ENCODE results near the gene PLB1.

The PLB1 gene

DNA sequence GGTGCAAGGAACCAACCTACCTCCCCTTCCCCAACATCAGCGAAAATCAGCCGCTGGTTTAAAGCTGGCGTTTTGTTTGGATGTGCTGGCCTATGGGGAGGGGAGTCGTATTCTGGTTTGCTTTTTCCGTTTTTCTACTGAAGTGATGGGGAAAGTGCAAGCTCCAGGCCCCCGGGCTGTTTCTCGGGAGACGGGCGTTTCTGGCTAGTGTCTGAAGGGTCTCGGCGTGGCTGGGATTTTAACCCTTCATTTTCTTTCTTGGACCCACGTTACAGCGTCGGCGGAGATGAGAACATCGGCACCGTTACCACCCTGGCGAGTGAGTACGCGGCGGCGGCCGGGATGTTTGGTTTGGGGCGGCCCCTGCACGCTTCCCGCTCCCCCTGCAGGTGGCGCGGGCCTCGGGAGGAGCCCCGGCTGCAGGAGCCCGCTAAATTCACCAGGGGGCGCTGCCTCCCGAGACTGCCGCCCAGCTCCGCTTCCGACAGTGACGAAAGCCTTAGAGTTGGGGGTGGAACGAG lies 70.7 kb downstream of the PLB1 start:
- no peaks in the 10 kb centered on the region for H3K27me3 ChIP-seq
- peak overlapping the region; percentile 70 for H3K4me3 ChIP-seq
- H3K9ac ChIP-seq = peak overlapping the region; percentile 78
- H3K9me3 ChIP-seq = no peaks in the 10 kb centered on the region
- H3K27ac ChIP-seq = peak overlapping the region; percentile 45
- no peaks in the 10 kb centered on the region for H3K36me3 ChIP-seq
- peaks cover 10% of the 10 kb centered on the region for H3K4me1 ChIP-seq
- H4K20me1 ChIP-seq = no peaks in the 10 kb centered on the region
- TF ChIP-seq Cebpa-rat (IDR thresholded peaks at IDR 0.05) = no peak
- H3K4me2 ChIP-seq = peak overlapping the region; percentile 90

DNA sequence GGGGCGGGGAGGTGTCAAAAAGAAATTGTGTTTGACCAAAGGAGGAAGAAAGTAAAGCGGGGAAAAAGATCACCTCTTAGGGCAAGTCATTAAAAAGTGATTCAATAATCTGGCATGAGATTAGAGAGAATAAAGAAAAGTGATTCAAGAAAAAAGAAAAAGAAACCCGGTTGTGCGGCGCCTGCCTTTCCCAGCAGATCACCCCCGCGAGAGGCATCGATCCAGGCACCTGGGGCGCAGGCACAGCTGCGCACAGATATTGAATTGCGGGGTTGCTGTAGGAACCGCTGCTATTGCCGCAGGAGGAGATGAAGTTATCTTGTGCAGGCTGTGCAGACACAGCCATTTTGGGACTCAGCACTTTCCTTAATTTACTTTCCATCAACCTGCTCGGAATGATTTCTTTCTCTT lies 71.2 kb downstream of the PLB1 start:
- H3K4me1 ChIP-seq = peaks cover 10% of the 10 kb centered on the region
- H3K4me2 ChIP-seq = peak overlapping the region; percentile 90
- H4K20me1 ChIP-seq = no peaks in the 10 kb centered on the region
- H3K27me3 ChIP-seq = no peaks in the 10 kb centered on the region
- H3K27ac ChIP-seq = 0 out of 2 replicates have a peak overlapping the region, but pooled peaks have one; percentile 46
- peak overlapping the region; percentile 70 for H3K4me3 ChIP-seq
- no peak for TF ChIP-seq Cebpa-rat (IDR thresholded peaks at IDR 0.05)
- no peaks in the 10 kb centered on the region for H3K36me3 ChIP-seq
- peak overlapping the region; percentile 78 for H3K9ac ChIP-seq
- no peaks in the 10 kb centered on the region for H3K9me3 ChIP-seq

DNA sequence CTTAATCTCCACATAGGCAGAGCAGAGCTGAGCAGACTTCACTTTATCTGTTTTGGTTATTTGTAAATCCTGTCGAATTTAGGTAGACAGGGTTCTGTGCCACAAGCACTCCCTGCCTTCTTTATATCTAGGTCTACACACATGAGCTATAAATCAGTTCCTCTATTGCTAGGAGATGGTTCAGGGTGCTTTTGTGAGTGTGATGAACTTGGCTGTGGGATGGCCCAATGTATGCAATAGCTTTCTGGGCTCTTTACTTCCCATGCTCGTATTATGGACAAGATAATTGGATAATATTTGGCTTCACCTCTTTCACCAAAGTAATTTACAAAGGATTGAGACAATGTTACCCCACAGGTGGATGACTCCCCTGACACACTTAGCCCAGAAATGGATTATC lies 72.2 kb downstream of the PLB1 start:
- H3K4me2 ChIP-seq = no peak overlapping the region

GRCh38 chr2:28568533-28568932 lies 72.7 kb downstream of the PLB1 start:
- H3K9me3 ChIP-seq = no peaks in the 10 kb centered on the region
- H3K4me3 ChIP-seq = no peak overlapping the region
- no peaks in the 10 kb centered on the region for H3K27me3 ChIP-seq
- H3K36me3 ChIP-seq = no peaks in the 10 kb centered on the region
- H3K4me2 ChIP-seq = no peak overlapping the region
- no peak overlapping the region for H3K9ac ChIP-seq
- H3K4me1 ChIP-seq = peaks cover 10% of the 10 kb centered on the region
- no peak for TF ChIP-seq Cebpa-rat (IDR thresholded peaks at IDR 0.05)
- no peaks in the 10 kb centered on the region for H4K20me1 ChIP-seq
- no peak overlapping the region for H3K27ac ChIP-seq

More for the DNA sequence above, 72.2 kb downstream of the PLB1 start:
- H4K20me1 ChIP-seq = no peaks in the 10 kb centered on the region
- no peak overlapping the region for H3K9ac ChIP-seq
- no peaks in the 10 kb centered on the region for H3K27me3 ChIP-seq
- no peak overlapping the region for H3K27ac ChIP-seq
- H3K9me3 ChIP-seq = no peaks in the 10 kb centered on the region
- H3K4me3 ChIP-seq = no peak overlapping the region
- no peak for TF ChIP-seq Cebpa-rat (IDR thresholded peaks at IDR 0.05)
- H3K36me3 ChIP-seq = no peaks in the 10 kb centered on the region
- H3K4me1 ChIP-seq = peaks cover 10% of the 10 kb centered on the region

GRCh38 chr2:28570431-28570830 lies 74.6 kb downstream of the PLB1 start:
- TF ChIP-seq Cebpa-rat (IDR thresholded peaks at IDR 0.05) = no peak
- Histone ChIP-seq H3K4me3 (no peak overlapping the region), H3K4me2 (no peak overlapping the region), H3K9me3 (no peaks in the 10 kb centered on the region), H3K27me3 (no peaks in the 10 kb centered on the region), H3K9ac (no peak overlapping the region), H3K36me3 (no peaks in the 10 kb centered on the region), H3K4me1 (peaks cover 10% of the 10 kb centered on the region), H3K27ac (no peak overlapping the region), H4K20me1 (no peaks in the 10 kb centered on the region)

DNA sequence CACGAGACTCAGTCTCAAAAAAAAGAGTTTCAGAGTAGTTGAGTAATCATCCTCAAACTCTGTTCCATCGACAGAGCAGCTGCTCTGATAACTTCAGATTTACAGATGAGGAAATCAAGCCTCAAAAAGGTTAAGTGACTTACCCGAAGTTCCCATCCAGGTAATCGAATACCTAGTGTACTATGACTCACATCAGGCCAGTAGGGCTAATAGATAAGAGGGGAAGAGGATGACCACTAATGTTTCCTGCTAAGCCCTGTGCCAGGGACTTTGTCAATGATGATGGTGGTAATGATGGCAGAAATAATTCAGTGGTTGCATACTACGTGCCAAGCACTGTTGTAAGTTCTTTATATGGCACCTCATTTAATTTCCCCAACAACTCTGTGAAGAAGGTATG lies 80.9 kb downstream of the PLB1 start:
- H3K27me3 ChIP-seq = no peaks in the 10 kb centered on the region
- no peak overlapping the region for H3K4me3 ChIP-seq
- H3K36me3 ChIP-seq = no peaks in the 10 kb centered on the region
- no peak overlapping the region for H3K9ac ChIP-seq
- H3K4me2 ChIP-seq = no peak overlapping the region
- H3K27ac ChIP-seq = no peak overlapping the region
- no peaks in the 10 kb centered on the region for H4K20me1 ChIP-seq
- H3K4me1 ChIP-seq = no peaks in the 10 kb centered on the region
- no peaks in the 10 kb centered on the region for H3K9me3 ChIP-seq
- TF ChIP-seq Cebpa-rat (IDR thresholded peaks at IDR 0.05) = no peak

- H3K4me2 ChIP-seq = no peak overlapping the region
- no peak overlapping the region for H3K27ac ChIP-seq
- no peaks in the 10 kb centered on the region for H3K27me3 ChIP-seq
- TF ChIP-seq Cebpa-rat (IDR thresholded peaks at IDR 0.05) = no peak
- H3K4me1 ChIP-seq = no peaks in the 10 kb centered on the region
- H3K36me3 ChIP-seq = no peaks in the 10 kb centered on the region
- H4K20me1 ChIP-seq = no peaks in the 10 kb centered on the region
- H3K4me3 ChIP-seq = no peak overlapping the region
- no peaks in the 10 kb centered on the region for H3K9me3 ChIP-seq
- H3K9ac ChIP-seq = no peak overlapping the region
Measured at GRCh38 chr2:28577791-28578680, 82.2 kb downstream of the PLB1 start.

DNA sequence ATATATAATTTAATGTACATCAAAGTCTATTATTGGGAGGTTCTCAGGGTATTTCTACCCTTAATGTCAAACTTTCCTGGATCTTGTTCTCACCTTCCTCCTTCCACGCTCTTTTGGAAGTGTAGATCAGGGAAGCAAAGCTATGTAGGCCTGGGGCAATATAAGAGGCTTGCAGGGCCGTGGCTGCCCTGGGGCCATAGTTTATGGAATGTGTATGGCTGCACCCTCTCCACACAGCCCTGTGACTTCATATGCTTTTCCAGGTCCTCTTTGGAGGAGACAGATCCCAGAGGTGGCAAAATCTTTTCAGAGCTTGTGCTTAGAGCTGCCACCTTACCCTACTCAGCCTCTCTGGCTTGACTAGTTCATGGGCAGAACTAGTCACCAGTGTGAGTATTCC lies 82.9 kb downstream of the PLB1 start:
- H3K9ac ChIP-seq = no peak overlapping the region
- H3K4me1 ChIP-seq = no peaks in the 10 kb centered on the region
- no peaks in the 10 kb centered on the region for H3K27me3 ChIP-seq
- H3K36me3 ChIP-seq = no peaks in the 10 kb centered on the region
- TF ChIP-seq Cebpa-rat (IDR thresholded peaks at IDR 0.05) = no peak
- H3K4me3 ChIP-seq = no peak overlapping the region
- H3K4me2 ChIP-seq = no peak overlapping the region
- H3K9me3 ChIP-seq = no peaks in the 10 kb centered on the region
- no peaks in the 10 kb centered on the region for H4K20me1 ChIP-seq
- no peak overlapping the region for H3K27ac ChIP-seq

DNA sequence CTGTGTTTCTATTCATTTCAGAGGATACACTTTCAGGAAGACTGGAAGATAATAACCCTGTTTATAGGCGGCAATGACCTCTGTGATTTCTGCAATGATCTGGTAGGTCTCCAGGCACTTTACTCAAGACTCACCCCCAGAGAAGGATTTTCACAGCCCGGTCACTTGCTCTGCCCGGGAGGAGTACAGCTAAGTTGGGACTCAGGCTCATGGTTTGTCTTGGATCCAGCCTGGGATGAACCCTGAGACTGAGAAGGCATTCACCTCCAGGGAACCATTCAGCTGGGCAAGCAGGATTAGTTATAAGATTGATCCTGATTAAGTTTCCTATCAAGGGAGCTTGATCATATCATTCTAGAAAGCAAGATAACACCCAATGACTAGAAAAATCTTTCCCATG lies 83.7 kb downstream of the PLB1 start:
- Histone ChIP-seq H3K4me1 (peaks cover 7% of the 10 kb centered on the region; the same call in 1 of the 2 replicates), H3K4me2 (no peak overlapping the region), H3K9ac (no peak overlapping the region), H3K36me3 (no peaks in the 10 kb centered on the region), H4K20me1 (no peaks in the 10 kb centered on the region), H3K27ac (no peak overlapping the region), H3K27me3 (no peaks in the 10 kb centered on the region), H3K4me3 (no peak overlapping the region), H3K9me3 (no peaks in the 10 kb centered on the region)
- no peak for TF ChIP-seq Cebpa-rat (IDR thresholded peaks at IDR 0.05)

- Histone ChIP-seq H3K4me2 (no peak overlapping the region), H3K4me1 (peaks cover 8% of the 10 kb centered on the region; the same call in 1 of the 2 replicates), H3K9me3 (no peaks in the 10 kb centered on the region), H3K27me3 (no peaks in the 10 kb centered on the region), H3K9ac (no peak overlapping the region), H3K27ac (no peak overlapping the region), H3K36me3 (no peaks in the 10 kb centered on the region), H4K20me1 (no peaks in the 10 kb centered on the region), H3K4me3 (no peak overlapping the region)
- no peak for TF ChIP-seq Cebpa-rat (IDR thresholded peaks at IDR 0.05)
Measured at GRCh38 chr2:28580078-28580477, 84.2 kb downstream of the PLB1 start.
